Activated CD4-positive, CD25-positive, alpha-beta regulatory T cell treated with anti-CD3 and anti-CD28 coated beads, Interleukin-2, amount 50 U/mL, for 16 hours (primary cell): ENCODE measurements around the gene C19orf81.
A peak's percentile ranks its signal among the peaks of the same experiment; 100 is the strongest.

Source experiments
- DNase-seq: peaks from one replicate; pipeline ENCODE4 v3.0.0-alpha.2; 2020; ENCODE audit warnings: low read depth, low spot score

Gene C19orf81

GRCh38 chr19:50679177-50680125 is 30.2 kb downstream of the C19orf81 start:
- DNase-seq, result peak; percentile 36

- no peak for DNase-seq
Measured at GRCh38 chr19:50686310-50687032, 37.2 kb downstream of the C19orf81 start.

GRCh38 chr19:50688766-50689165 is 39.5 kb downstream of the C19orf81 start:
- no peak for DNase-seq

GRCh38 chr19:50690439-50690838 is 41.2 kb downstream of the C19orf81 start:
- no peak for DNase-seq

- DNase-seq, result no peak
Measured at GRCh38 chr19:50693064-50693975, 44.1 kb downstream of the C19orf81 start.

- no peak for DNase-seq
Measured at GRCh38 chr19:50694815-50695145, 45.5 kb downstream of the C19orf81 start.

GRCh38 chr19:50695251-50696093 is 46.2 kb downstream of the C19orf81 start:
- no peak for DNase-seq

GRCh38 chr19:50696094-50696483 is 46.8 kb downstream of the C19orf81 start:
- no peak for DNase-seq

GRCh38 chr19:50697414-50698124 is 48.3 kb downstream of the C19orf81 start:
- no peak for DNase-seq

- DNase-seq, result no peak
Measured at GRCh38 chr19:50701367-50701985, 52.2 kb downstream of the C19orf81 start.

- no peak for DNase-seq
Measured at GRCh38 chr19:50702158-50702870, 53.1 kb downstream of the C19orf81 start.

- DNase-seq, result no peak
Measured at GRCh38 chr19:50702871-50703829, 53.9 kb downstream of the C19orf81 start.

- no peak for DNase-seq
Measured at GRCh38 chr19:50703915-50704796, 54.9 kb downstream of the C19orf81 start.

- DNase-seq, result no peak
Measured at GRCh38 chr19:50705422-50706019, 56.3 kb downstream of the C19orf81 start.

- DNase-seq, result no peak
Measured at GRCh38 chr19:50706387-50706786, 57.1 kb downstream of the C19orf81 start.

GRCh38 chr19:50708179-50708879 is 59.1 kb downstream of the C19orf81 start:
- DNase-seq, result no peak
